IMR-90 (cell line): ENCODE data around the gene SHROOM1.

Experiments
- BHLHE40 ChIP-seq: fragments of 150-350 bp; IDR thresholded peaks from 2 replicates; pipeline ENCODE4 v1.6.1; 2016; ENCODE audit warnings: mild to moderate bottlenecking, low read depth, low read length
- FOS ChIP-seq: fragments of 150-350 bp; IDR thresholded peaks from 2 replicates; pipeline ENCODE4 v1.6.1; 2016; ENCODE audit warnings: low read depth, low read length
- NFE2L2 ChIP-seq: fragments of 150-350 bp; IDR thresholded peaks from 2 replicates; pipeline ENCODE4 v1.6.1; 2016; ENCODE audit warnings: low read depth, mild to moderate bottlenecking, low read length
- POLR2A ChIP-seq: IDR thresholded peaks from 2 replicates; pipeline ENCODE4 v1.6.1; 2012; ENCODE audit warnings: mild to moderate bottlenecking, low read depth, low read length
- RAD21 ChIP-seq: IDR thresholded peaks from 2 replicates; pipeline ENCODE4 v1.6.1; 2012; ENCODE audit warnings: low read length, improper control_type of control experiment
- SMC3 ChIP-seq: fragments of 150-350 bp; IDR thresholded peaks from 2 replicates; pipeline ENCODE4 v1.6.1; 2016; ENCODE audit warnings: low read depth, mild to moderate bottlenecking, antibody characterized with exemption, low read length, moderate library complexity
- TF ChIP-seq, protein P1 (sequence below): conservative IDR thresholded peaks from 2 replicates; pipeline ENCODE4 v1.5.1; 2012; ENCODE audit warnings: mild to moderate bottlenecking, low read depth, low read length, improper control_type of control experiment
- TF ChIP-seq, protein P2 (sequence below): fragments of 150-350 bp; IDR thresholded peaks from 2 replicates; pipeline ENCODE4 v1.6.1; 2017; ENCODE audit warnings: mild to moderate bottlenecking, antibody characterized with exemption, low read length, low read depth

DNA sequence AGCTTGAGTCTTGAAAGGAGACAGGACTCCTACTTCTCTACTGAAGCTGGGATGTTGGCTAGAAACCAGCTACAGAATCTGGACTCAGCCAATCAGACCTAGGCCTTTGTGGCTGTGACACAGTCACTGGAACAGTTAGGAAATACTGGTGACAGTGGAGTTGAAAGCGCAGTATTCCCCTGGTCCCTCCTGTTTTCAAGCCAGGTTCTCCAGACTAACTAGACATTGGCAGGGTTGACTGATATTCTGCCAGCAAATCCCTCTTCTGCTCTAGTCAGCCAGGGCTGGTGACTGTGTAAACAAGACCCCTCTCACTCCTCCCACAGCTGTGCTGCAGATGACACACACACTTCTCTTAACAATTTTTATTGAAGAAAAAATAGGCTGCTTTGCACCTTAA lies 8.7 kb downstream of the SHROOM1 start:
- TF ChIP-seq, protein P1, sequence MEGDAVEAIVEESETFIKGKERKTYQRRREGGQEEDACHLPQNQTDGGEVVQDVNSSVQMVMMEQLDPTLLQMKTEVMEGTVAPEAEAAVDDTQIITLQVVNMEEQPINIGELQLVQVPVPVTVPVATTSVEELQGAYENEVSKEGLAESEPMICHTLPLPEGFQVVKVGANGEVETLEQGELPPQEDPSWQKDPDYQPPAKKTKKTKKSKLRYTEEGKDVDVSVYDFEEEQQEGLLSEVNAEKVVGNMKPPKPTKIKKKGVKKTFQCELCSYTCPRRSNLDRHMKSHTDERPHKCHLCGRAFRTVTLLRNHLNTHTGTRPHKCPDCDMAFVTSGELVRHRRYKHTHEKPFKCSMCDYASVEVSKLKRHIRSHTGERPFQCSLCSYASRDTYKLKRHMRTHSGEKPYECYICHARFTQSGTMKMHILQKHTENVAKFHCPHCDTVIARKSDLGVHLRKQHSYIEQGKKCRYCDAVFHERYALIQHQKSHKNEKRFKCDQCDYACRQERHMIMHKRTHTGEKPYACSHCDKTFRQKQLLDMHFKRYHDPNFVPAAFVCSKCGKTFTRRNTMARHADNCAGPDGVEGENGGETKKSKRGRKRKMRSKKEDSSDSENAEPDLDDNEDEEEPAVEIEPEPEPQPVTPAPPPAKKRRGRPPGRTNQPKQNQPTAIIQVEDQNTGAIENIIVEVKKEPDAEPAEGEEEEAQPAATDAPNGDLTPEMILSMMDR, result no peak
- no peak for TF ChIP-seq POLR2A
- no peak for TF ChIP-seq NFE2L2
- TF ChIP-seq, protein P2, sequence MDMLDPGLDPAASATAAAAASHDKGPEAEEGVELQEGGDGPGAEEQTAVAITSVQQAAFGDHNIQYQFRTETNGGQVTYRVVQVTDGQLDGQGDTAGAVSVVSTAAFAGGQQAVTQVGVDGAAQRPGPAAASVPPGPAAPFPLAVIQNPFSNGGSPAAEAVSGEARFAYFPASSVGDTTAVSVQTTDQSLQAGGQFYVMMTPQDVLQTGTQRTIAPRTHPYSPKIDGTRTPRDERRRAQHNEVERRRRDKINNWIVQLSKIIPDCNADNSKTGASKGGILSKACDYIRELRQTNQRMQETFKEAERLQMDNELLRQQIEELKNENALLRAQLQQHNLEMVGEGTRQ, result no peak
- TF ChIP-seq BHLHE40, result no peak
- no peak for TF ChIP-seq SMC3
- no peak for TF ChIP-seq FOS
- TF ChIP-seq RAD21, result no peak
